ENCODE results near the gene HARS1. TPM values are rescaled to one million over a fixed set of nuclear protein-coding genes. Genes with fewer than 3 reads are reported as not detected.
"Not testable (repeated sequence)": the region's sequence is repeated elsewhere in the genome, so short reads cannot be mapped to it uniquely, and the experiment has no call there.

HARS1 gene
- total RNA-seq, 4 donors from 2014 or later: 41.0 to 56.8 (median 48.2) TPM

GRCh38 chr5:140671472-140672125 lies 19.6 kb downstream of the HARS1 start:
- no peak for DNase-seq
- Histone ChIP-seq H3K27me3 (no peaks in the 10 kb centered on the region), H3K36me3 (peaks cover 35 to 55% of the 10 kb centered on the region in 2 donors), H3K4me1 (no peaks in the 10 kb centered on the region), H3K27ac (no peak overlapping the region), H3K4me3 (replicated peaks in 1 of 3) (no peak overlapping the region), H3K9me3 (no peaks in the 10 kb centered on the region)
- TF ChIP-seq CTCF (IDR thresholded peaks at IDR 0.05) (no peak), POLR2A (IDR thresholded peaks at IDR 0.05) (no peak)
- WGBS, 2 donors: 86 to 100% methylated on average over 1 of the region's 7 CpGs
- intact Hi-C loops (cut with DNase I): no loop called here

DNA sequence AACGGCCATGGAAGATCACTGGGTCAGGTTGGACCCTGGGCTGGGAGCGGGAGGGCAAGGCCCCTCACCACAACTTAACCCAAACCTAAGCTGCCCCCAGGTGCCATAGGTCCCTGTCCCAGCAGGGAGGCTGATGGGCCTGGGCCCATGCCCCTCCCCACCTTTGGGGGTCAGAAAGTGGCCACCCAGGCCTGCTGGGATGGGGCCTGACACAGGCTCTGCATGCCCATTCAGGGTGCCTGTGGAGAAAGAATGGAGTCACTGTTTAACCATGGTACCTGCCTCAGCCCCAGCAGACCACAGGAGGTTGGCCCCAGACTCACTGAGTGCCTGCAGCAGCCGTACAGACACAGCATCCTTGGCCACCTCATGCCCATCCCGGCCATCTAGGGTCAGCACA lies 20.1 kb downstream of the HARS1 start:
- H3K27ac ChIP-seq; H3K4me1 ChIP-seq; H3K27me3 ChIP-seq; H3K4me3 ChIP-seq (replicated peaks in 1 of 3); intact Hi-C loops (cut with DNase I); H3K9me3 ChIP-seq; DNase-seq: not testable (repeated sequence)
- 97 to 100% methylated on average over 2 of the region's 4 CpGs for WGBS, 2 donors
- H3K36me3 ChIP-seq: peaks cover 30 to 49% of the 10 kb centered on the region in 2 donors

DNA sequence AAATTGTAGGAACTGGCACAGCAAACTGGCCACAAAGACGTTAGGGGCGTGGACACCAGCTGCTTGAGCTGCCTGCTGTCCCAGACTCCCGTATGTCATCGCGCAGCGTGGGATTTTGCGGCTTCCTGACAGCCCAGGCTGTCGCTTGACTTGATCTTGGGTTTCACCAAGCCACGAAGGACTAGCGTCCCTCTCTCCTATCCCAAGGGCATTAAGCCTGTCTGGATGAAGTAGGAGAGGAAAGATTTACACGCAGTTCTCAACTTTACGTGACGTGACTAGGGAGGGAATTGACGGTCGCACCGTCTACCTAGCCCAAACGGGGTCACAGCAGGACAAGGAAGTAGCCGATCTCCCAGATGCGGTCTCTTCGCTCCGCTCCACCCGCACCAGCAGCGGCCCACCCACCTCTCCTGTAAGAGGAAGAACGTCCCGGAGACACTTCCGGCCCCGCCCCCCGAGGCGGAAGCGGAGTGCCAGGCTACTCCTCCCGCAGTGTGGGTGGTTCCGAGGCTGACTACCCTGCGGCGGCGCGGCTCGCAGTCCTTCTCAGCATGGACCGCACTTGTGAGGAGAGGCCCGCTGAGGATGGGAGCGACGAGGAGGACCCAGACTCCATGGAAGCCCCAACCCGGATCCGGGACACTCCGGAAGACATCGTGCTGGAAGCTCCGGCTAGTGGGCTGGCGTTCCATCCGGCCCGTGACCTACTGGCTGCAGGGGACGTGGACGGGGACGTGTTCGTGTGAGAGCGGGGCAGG lies 26.6 kb downstream of the HARS1 start, which contains the start of gene WDR55:
Gene WDR55 (plus strand): TSS at position 546 of the 761 bp plus-strand sequence. CDS start 9 bp downstream, at position 555.
- WGBS, 2 donors: 1% methylated on average over 32 to 34 of the region's 54 CpGs
- H3K27me3 ChIP-seq: no peaks in the 10 kb centered on the region
- peak within 1 kb of the TSS; percentile 57 to 91 (median 71) for H3K4me3 ChIP-seq (replicated peaks in 1 of 3)
- H3K9me3 ChIP-seq: no peaks in the 10 kb centered on the region
- TF ChIP-seq POLR2A (IDR thresholded peaks at IDR 0.05) (peak; percentile 2 to 93), CTCF (IDR thresholded peaks at IDR 0.05) (peak in 1 of 6 experiments; percentile 2)
- H3K27ac ChIP-seq: peak within 1 kb of the TSS; percentile 87 to 95 (median 92)
- H3K4me1 ChIP-seq: peaks cover 10 to 18% of the 10 kb centered on the region in 2 donors
- intact Hi-C loops (cut with DNase I): no loop called here
- peak; percentile 96 to 97 for DNase-seq
- H3K36me3 ChIP-seq: peaks cover 49% of the 10 kb centered on the region in 2 donors

GRCh38 chr5:140664030-140664358 lies 27.2 kb downstream of the HARS1 start:
- Histone ChIP-seq H3K4me3 (replicated peaks in 1 of 3) (peak overlapping the region; percentile 57 to 91 (median 71)), H3K9me3 (no peaks in the 10 kb centered on the region), H3K36me3 (peaks cover 49% of the 10 kb centered on the region in 2 donors), H3K4me1 (peaks cover 10 to 18% of the 10 kb centered on the region in 2 donors), H3K27ac (peak overlapping the region; percentile 87 to 95 (median 92)), H3K27me3 (no peaks in the 10 kb centered on the region)
- intact Hi-C loops (cut with DNase I): no loop called here
- TF ChIP-seq POLR2A (IDR thresholded peaks at IDR 0.05): no peak
- no peak for TF ChIP-seq CTCF (IDR thresholded peaks at IDR 0.05)
- DNase-seq: peak; percentile 69 to 77
- WGBS, 2 donors: 8 to 20% methylated on average over 18 of the region's 18 CpGs

GRCh38 chr5:140660371-140660770 lies 30.8 kb downstream of the HARS1 start:
- H3K4me3 ChIP-seq (replicated peaks in 1 of 3); H3K9me3 ChIP-seq; H3K27ac ChIP-seq; DNase-seq; H3K4me1 ChIP-seq; intact Hi-C loops (cut with DNase I); H3K27me3 ChIP-seq: not testable (repeated sequence)
- H3K36me3 ChIP-seq: peaks cover 75 to 76% of the 10 kb centered on the region in 2 donors
- 79 to 91% methylated on average over 5 to 6 of the region's 6 CpGs for WGBS, 2 donors

- no peaks in the 10 kb centered on the region for H3K27me3 ChIP-seq
- intact Hi-C loops (cut with DNase I): no loop called here
- H3K9me3 ChIP-seq: no peaks in the 10 kb centered on the region
- 98% methylated on average over 17 of the region's 17 CpGs for WGBS, 2 donors
- TF ChIP-seq POLR2A (IDR thresholded peaks at IDR 0.05) (no peak), CTCF (IDR thresholded peaks at IDR 0.05) (no peak)
- H3K4me1 ChIP-seq: peaks cover 3 to 4% of the 10 kb centered on the region in 2 donors
- H3K4me3 ChIP-seq (replicated peaks in 1 of 3): no peak overlapping the region
- peaks cover 89 to 90% of the 10 kb centered on the region in 2 donors for H3K36me3 ChIP-seq
- no peak overlapping the region for H3K27ac ChIP-seq
- DNase-seq: no peak
These were observed 32.3 kb downstream of the HARS1 start for GRCh38 chr5:140658870-140659269.

All from thyroid gland (tissue), 4 donors.